Astrocyte (in vitro differentiated cells and primary cell): ENCODE measurements around the gene IFNL1. TPM values are rescaled to one million over a fixed set of nuclear protein-coding genes. Genes with fewer than 3 reads are reported as not detected.
"Not testable (repeated sequence)": the region's sequence is repeated elsewhere in the genome, so short reads cannot be mapped to it uniquely, and the experiment has no call there.

Experiments
- DNase-seq: peaks from one replicate; pipeline ENCODE4 v3.0.0-alpha.2; 2010; ENCODE audit warnings: low read depth
- FAIRE-seq: peaks from 2 replicates; lab custom pipeline; 2011; peaks lifted over from hg19 to GRCh38; lab: Jason Lieb, UNC
- H2AFZ ChIP-seq: 2 replicates; pipeline ENCODE4 v1.6.0; 2012; ENCODE audit warnings: low read depth, low read length, inconsistent platforms
- H3K27ac ChIP-seq: 2 replicates; pipeline ENCODE4 v1.5.1; 2011; ENCODE audit warnings: low read depth, low read length, inconsistent platforms
- H3K27me3 ChIP-seq: 2 replicates; pipeline ENCODE4 v1.6.0; 2011; ENCODE audit warnings: low read length, inconsistent platforms; ENCODE audit not compliant: insufficient read depth
- H3K36me3 ChIP-seq: 2 replicates; pipeline ENCODE4 v1.5.1; 2011; ENCODE audit warnings: low read length, inconsistent platforms; ENCODE audit not compliant: insufficient read depth
- H3K4me1 ChIP-seq: 2 replicates; pipeline ENCODE4 v1.5.1; 2011; ENCODE audit warnings: low read length, inconsistent platforms; ENCODE audit not compliant: insufficient read depth
- H3K4me2 ChIP-seq: 2 replicates; pipeline ENCODE4 v1.6.0; 2012; ENCODE audit warnings: low read length, inconsistent platforms
- H3K4me3 ChIP-seq: 2 replicates; pipeline ENCODE4 v1.5.1; 2011; ENCODE audit warnings: low read depth, mild to moderate bottlenecking, low read length, inconsistent platforms; ENCODE audit not compliant: insufficient read depth
- H3K79me2 ChIP-seq: 2 replicates; pipeline ENCODE4 v1.6.0; 2012; ENCODE audit warnings: mild to moderate bottlenecking, low read length, inconsistent platforms; ENCODE audit not compliant: insufficient read depth
- H3K9ac ChIP-seq: 2 replicates; pipeline ENCODE4 v1.6.0; 2012; ENCODE audit warnings: mild to moderate bottlenecking, low read length, inconsistent platforms
- H3K9me3 ChIP-seq: 2 replicates; pipeline ENCODE4 v1.5.1; 2012; ENCODE audit warnings: low read depth, mild to moderate bottlenecking, low read length, inconsistent platforms; ENCODE audit not compliant: insufficient read depth
- H4K20me1 ChIP-seq: 2 replicates; pipeline ENCODE4 v1.6.0; 2012; ENCODE audit warnings: low read length, inconsistent platforms; ENCODE audit not compliant: insufficient read depth
- H3K27ac Mint-ChIP-seq: one replicate; pipeline ENCODE4 v1.8.0; 2021; ENCODE audit warnings: mild to moderate bottlenecking, mixed read lengths; ENCODE audit not compliant: unreplicated experiment
- H3K27me3 Mint-ChIP-seq: one replicate; pipeline ENCODE4 v1.8.0; 2021; ENCODE audit warnings: low read depth, mixed read lengths; ENCODE audit not compliant: unreplicated experiment
- H3K36me3 Mint-ChIP-seq: one replicate; pipeline ENCODE4 v1.8.0; 2021; ENCODE audit warnings: low read depth, mixed read lengths; ENCODE audit not compliant: unreplicated experiment
- H3K4me1 Mint-ChIP-seq: one replicate; pipeline ENCODE4 v1.8.0; 2021; ENCODE audit warnings: low read depth, mixed read lengths; ENCODE audit not compliant: unreplicated experiment
- H3K4me3 Mint-ChIP-seq: one replicate; pipeline ENCODE4 v1.8.0; 2021; ENCODE audit warnings: mild to moderate bottlenecking, moderate library complexity, mixed read lengths; ENCODE audit not compliant: unreplicated experiment
- H3K9me3 Mint-ChIP-seq: one replicate; pipeline ENCODE4 v1.8.0; 2021; ENCODE audit warnings: mild to moderate bottlenecking, mixed read lengths; ENCODE audit not compliant: unreplicated experiment
- EZH2 ChIP-seq: IDR thresholded peaks from 2 replicates; pipeline ENCODE4 v1.6.1; 2012; ENCODE audit warnings: mild to moderate bottlenecking, low read length, inconsistent platforms; ENCODE audit not compliant: insufficient read depth
- total RNA-seq: library from RNA; stranded (reverse); gene quantifications from 2 replicates; pipeline ENCODE4 v1.2.1, GENCODE V29; 2021
- TF ChIP-seq, protein P1 (sequence below): IDR thresholded peaks from 2 replicates; pipeline ENCODE4 v1.5.1; 2011; ENCODE audit warnings: low read depth, mild to moderate bottlenecking, inconsistent platforms, low read length, moderate library complexity; ENCODE audit not compliant: insufficient read depth

The IFNL1 gene
- total RNA-seq, 1 donor from 2014 or later, result 0.52 TPM

DNA sequence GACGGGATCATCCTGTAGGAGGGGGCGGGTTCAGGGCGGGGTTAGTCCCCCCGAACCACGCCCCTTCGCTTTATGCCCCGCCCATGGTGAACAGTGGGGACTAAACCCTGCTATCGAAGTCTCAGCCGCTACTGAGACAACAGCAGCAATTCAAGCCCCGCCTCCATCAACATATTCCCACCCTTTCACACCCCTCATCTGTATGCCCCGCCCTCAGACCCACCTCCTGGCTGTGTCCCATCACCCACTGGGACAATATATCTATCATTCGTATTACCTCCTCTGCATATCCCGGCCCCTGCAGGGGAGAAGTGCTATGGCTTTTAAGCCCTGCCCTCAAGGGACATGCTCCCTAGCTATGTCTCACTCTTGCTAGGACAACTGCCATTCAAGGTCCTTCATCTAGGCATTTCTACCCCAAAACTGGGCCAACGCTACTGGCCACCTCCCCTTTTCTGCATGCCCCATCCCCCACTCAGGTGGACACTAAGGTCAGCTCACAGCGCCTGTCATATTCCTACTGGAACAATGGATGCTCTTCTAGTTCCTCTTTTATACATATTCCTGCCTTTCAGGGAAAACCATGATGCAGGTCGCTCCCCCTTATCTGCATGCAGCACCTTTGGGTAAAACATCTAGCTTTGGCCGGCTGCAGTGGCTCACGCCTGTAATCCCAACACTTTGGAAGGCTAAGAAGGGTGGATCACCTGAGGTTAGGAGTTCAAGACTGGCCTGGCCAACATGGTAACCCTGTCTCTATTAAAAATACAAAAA is 12.5 kb downstream of the IFNL1 start:
- peak overlapping the region; percentile 52 for H3K4me2 ChIP-seq
- Mint-ChIP-seq H3K27ac (no peak overlapping the region), H3K36me3 (peaks cover 14% of the 10 kb centered on the region), H3K27me3 (peaks cover 42% of the 10 kb centered on the region), H3K9me3 (peaks cover 10% of the 10 kb centered on the region), H3K4me1 (peaks cover 27% of the 10 kb centered on the region), H3K4me3 (no peak overlapping the region)
- H3K36me3 ChIP-seq, result no peaks in the 10 kb centered on the region
- H4K20me1 ChIP-seq, result no peaks in the 10 kb centered on the region
- no peaks in the 10 kb centered on the region for H3K4me1 ChIP-seq
- H3K27ac ChIP-seq, result no peak overlapping the region
- no peak overlapping the region for H3K9ac ChIP-seq
- no peak overlapping the region for H3K4me3 ChIP-seq
- H3K27me3 ChIP-seq, result peaks cover 50% of the 10 kb centered on the region
- no peaks in the 10 kb centered on the region for H3K79me2 ChIP-seq
- TF ChIP-seq, protein P1, sequence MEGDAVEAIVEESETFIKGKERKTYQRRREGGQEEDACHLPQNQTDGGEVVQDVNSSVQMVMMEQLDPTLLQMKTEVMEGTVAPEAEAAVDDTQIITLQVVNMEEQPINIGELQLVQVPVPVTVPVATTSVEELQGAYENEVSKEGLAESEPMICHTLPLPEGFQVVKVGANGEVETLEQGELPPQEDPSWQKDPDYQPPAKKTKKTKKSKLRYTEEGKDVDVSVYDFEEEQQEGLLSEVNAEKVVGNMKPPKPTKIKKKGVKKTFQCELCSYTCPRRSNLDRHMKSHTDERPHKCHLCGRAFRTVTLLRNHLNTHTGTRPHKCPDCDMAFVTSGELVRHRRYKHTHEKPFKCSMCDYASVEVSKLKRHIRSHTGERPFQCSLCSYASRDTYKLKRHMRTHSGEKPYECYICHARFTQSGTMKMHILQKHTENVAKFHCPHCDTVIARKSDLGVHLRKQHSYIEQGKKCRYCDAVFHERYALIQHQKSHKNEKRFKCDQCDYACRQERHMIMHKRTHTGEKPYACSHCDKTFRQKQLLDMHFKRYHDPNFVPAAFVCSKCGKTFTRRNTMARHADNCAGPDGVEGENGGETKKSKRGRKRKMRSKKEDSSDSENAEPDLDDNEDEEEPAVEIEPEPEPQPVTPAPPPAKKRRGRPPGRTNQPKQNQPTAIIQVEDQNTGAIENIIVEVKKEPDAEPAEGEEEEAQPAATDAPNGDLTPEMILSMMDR, result no peak
- TF ChIP-seq EZH2, result no peak
- H3K9me3 ChIP-seq, result no peaks in the 10 kb centered on the region
- H2AFZ ChIP-seq, result no peak overlapping the region
- FAIRE-seq, result no peak
- DNase-seq, result no peak

DNA sequence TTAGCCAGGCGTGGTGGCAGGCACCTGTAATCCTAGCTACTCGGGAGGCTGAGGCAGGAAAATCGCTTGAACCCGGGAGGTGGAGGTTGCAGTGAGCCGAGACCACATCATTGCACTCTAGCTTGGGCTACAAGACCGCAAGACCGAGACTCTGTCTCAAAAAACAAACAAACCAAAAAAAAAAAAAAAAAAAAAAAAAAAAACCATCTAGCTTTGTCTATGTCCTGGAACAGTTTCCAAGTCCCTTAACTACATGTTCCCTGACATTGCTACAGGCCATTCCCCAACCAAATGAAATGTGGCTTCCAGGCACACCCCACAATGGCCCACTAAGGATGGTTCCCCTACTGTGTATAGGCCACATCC is 13.1 kb downstream of the IFNL1 start:
- not testable (repeated sequence) for H3K4me3 ChIP-seq, H3K36me3 ChIP-seq, H3K79me2 ChIP-seq, H4K20me1 ChIP-seq, H3K4me1 ChIP-seq, H2AFZ ChIP-seq, DNase-seq, H3K9me3 Mint-ChIP-seq, H3K27ac ChIP-seq, H3K27ac Mint-ChIP-seq, FAIRE-seq, H3K9me3 ChIP-seq, H3K4me2 ChIP-seq, H3K4me3 Mint-ChIP-seq, H3K9ac ChIP-seq
- H3K27me3 ChIP-seq, result peaks cover 45% of the 10 kb centered on the region
- Mint-ChIP-seq H3K27me3 (peaks cover 42% of the 10 kb centered on the region), H3K36me3 (peaks cover 14% of the 10 kb centered on the region), H3K4me1 (peaks cover 22% of the 10 kb centered on the region)

DNA sequence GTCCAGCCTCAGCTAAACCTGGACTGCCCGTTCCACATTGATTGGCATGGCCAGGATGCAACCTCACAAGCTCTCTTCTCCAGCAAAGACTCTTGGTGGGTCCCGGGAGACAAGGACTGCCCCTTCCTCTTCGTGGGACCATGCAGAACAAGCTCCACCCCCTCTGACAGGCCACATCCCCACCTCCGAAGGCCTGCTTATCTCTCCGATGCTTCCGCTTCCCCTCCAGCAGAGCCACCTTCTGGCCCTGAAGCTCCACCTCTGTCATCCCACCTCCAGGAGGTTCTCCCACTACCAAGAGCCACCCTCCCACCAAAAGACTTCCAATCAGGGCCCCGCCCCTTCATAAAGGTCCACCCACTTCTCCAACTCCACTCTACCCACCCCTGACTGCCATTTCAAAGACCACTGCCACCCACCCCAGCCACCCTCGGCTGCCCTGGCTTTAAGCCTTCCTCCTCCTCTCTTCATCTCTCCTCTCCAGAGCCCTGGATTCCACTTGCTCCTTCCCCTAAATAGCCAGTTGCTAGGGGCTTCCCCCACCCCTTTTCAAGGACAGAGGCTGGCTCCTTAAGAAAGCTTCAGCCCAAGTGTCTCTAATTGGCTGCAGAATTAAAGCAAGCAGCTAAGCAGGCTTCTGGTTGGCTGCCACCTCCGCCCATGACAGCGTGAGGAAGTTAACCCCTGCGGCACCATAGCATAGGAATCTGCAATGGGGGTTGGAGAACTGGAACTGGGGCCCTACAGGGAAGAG is 14.5 kb downstream of the IFNL1 start:
- Mint-ChIP-seq H3K27me3 (peaks cover 42% of the 10 kb centered on the region), H3K9me3 (peaks cover 9% of the 10 kb centered on the region), H3K27ac (no peak overlapping the region), H3K36me3 (peaks cover 14% of the 10 kb centered on the region), H3K4me3 (no peak overlapping the region), H3K4me1 (peaks cover 12% of the 10 kb centered on the region)
- TF ChIP-seq, protein P1, result no peak
- no peak for TF ChIP-seq EZH2
- H3K4me3 ChIP-seq, result no peak overlapping the region
- DNase-seq (peak; percentile 15), FAIRE-seq (no peak)
- H2AFZ ChIP-seq, result no peak overlapping the region
- no peak overlapping the region for H3K9ac ChIP-seq
- H3K9me3 ChIP-seq, result no peaks in the 10 kb centered on the region
- no peak overlapping the region for H3K27ac ChIP-seq
- H4K20me1 ChIP-seq, result no peaks in the 10 kb centered on the region
- no peaks in the 10 kb centered on the region for H3K36me3 ChIP-seq
- no peaks in the 10 kb centered on the region for H3K4me1 ChIP-seq
- peaks cover 30% of the 10 kb centered on the region for H3K27me3 ChIP-seq
- no peak overlapping the region for H3K4me2 ChIP-seq
- H3K79me2 ChIP-seq, result no peaks in the 10 kb centered on the region
